ENCODE data around the gene SUPT4H1. TPM values are rescaled to one million over a fixed set of nuclear protein-coding genes. Genes with fewer than 3 reads are reported as not detected.
A peak's percentile ranks its signal among the peaks of the same experiment; 100 is the strongest.

The SUPT4H1 gene
- total and polyA plus RNA-seq, 10 donors = 37.8 to 106 (median 66.6) TPM

DNA sequence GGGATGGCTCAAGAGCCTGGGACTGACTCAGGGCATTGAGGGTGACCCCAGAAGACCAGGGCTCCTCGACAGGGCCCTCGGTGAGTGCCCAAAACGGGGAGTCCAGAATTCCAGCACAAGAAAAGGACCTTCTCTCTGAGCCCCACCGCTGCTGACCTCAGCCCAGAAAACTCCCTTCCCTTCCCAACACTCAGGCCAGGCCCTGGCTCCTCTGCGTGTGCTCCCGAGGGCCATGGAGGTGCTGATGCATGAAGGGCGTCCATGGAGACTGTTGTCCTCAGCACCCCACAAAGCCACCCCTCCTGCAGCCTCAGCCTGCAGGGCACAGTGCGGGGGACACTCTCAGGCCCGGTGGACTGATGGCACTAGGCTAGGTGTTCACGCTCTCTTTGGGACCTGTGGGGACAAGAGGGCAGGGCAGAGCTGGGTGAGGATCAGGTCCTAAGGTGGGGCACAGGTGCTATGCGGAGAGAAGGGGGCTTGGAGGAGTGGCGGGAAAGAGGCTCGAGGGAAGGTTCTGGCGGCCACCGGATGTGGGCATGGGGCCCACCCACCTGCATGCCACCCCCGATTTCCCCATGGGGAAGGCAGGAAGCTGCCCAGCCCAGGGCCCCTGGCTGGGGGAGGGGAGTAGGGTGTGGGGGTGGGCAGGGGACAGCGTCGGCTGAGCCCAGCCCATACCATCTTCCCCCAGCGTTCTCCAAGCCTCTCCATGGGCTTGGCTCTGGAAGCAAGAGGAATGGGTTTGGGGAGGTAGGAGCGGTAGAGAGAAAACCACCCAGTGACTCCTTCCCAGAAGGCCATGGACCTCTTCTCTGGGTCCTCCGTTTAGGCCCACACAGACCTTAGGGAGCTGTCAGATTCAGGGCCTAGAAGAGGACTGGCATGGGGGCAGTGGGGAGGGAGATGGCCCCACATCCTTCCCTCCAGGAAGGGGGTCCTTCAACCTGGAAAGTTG, 18.9 kb downstream of the SUPT4H1 start:
- no peaks in the 10 kb centered on the region for H3K27me3 ChIP-seq (replicated peaks in 1 of 7)
- WGBS, 5 donors = 13 to 49% (median 20%) methylated on average over 13 to 21 of the region's 21 CpGs
- intact Hi-C loops (cut with DNase I; ENCODE audit: low total_unique reads) = no loop called here
- peak; percentile 93 for DNase-seq
- H3K27ac ChIP-seq = peak overlapping the region; percentile 97 to 100 (median 99)
- H3K4me1 ChIP-seq = peaks cover 16 to 83% (median 67%) of the 10 kb centered on the region in 6 donors
- TF ChIP-seq POLR2A (IDR thresholded peaks at IDR 0.05) (no peak), POLR2AphosphoS5 (IDR thresholded peaks at IDR 0.05) (peak; percentile 73 to 84 (median 78))
- H3K9me3 ChIP-seq = no peaks in the 10 kb centered on the region
- peak overlapping the region; percentile 90 to 100 (median 96) for H3K4me3 ChIP-seq
- H3K36me3 ChIP-seq = peaks cover 0 to 24% (median 10%) of the 10 kb centered on the region in 6 donors

DNA sequence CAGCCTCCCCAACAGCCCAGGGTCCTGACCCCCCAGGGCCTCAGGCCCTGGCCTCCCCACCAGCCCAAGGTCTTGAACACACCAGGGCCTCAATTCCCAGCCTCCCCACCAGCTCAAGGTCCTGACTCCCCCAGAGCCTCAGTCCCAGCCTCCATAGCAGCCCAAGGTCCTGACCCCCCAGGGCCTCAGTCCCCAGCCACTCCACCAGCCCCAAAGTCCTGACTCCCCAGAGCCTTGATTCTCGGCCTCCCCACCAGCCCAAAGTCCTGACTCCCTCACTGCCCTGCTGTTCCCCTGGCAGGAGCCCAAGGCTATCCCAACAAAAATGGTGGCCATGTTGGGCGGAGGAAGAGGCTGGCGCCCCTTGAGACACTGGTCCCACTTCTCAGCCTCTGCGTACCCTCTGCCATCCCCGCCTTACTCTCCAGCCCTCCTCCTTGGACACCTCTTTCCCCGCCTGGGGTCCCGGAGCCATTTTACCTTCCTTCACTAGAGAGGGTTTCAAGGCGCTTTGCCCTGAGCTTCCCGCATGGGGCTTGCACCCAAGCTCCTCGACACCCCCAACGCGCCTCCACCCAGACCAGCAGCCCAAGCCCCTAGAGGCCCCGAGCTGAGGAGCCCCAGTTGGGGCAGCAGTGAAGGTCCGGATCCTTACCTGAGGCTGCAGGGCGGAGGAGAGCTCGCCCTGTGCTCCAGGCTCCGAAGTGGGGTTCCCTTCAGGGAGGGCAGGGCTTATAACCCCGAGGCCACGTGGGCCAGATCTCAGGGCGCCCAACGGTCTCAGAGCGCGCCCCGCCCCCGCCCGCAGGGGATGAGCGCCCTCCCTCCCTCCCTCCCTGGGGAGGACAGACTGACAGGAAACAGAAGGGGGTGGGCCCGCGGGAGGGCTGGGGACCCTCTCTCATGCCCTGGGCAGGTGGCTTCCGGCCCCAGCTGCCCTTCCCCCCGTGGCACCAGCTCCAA, 19.9 kb downstream of the SUPT4H1 start:
- H3K27me3 ChIP-seq (replicated peaks in 1 of 7) = peaks cover 0 to 8% (median 0%) of the 10 kb centered on the region in 7 donors
- H3K36me3 ChIP-seq = peaks cover 0 to 24% (median 10%) of the 10 kb centered on the region in 6 donors
- peak overlapping the region; percentile 90 to 100 (median 96) for H3K4me3 ChIP-seq
- WGBS, 5 donors = 22 to 39% (median 28%) methylated on average over 17 to 31 of the region's 31 CpGs
- TF ChIP-seq POLR2A (IDR thresholded peaks at IDR 0.05) (peak; percentile 99), POLR2AphosphoS5 (IDR thresholded peaks at IDR 0.05) (peak; percentile 100)
- TF ChIP-seq, protein P1, sequence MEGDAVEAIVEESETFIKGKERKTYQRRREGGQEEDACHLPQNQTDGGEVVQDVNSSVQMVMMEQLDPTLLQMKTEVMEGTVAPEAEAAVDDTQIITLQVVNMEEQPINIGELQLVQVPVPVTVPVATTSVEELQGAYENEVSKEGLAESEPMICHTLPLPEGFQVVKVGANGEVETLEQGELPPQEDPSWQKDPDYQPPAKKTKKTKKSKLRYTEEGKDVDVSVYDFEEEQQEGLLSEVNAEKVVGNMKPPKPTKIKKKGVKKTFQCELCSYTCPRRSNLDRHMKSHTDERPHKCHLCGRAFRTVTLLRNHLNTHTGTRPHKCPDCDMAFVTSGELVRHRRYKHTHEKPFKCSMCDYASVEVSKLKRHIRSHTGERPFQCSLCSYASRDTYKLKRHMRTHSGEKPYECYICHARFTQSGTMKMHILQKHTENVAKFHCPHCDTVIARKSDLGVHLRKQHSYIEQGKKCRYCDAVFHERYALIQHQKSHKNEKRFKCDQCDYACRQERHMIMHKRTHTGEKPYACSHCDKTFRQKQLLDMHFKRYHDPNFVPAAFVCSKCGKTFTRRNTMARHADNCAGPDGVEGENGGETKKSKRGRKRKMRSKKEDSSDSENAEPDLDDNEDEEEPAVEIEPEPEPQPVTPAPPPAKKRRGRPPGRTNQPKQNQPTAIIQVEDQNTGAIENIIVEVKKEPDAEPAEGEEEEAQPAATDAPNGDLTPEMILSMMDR (IDR thresholded peaks at IDR 0.05 in 8 of 11, conservative IDR thresholded peaks at IDR 0.05 in 3 of 11) = peak in 4 of 11 experiments; percentile 10 to 23 (median 17)
- DNase-seq = peak; percentile 99
- no peaks in the 10 kb centered on the region for H3K9me3 ChIP-seq
- peak overlapping the region; percentile 97 to 100 (median 99) for H3K27ac ChIP-seq
- H3K4me1 ChIP-seq = peaks cover 16 to 83% (median 67%) of the 10 kb centered on the region in 6 donors
- intact Hi-C loops (cut with DNase I; ENCODE audit: low total_unique reads) = no loop called here

DNA sequence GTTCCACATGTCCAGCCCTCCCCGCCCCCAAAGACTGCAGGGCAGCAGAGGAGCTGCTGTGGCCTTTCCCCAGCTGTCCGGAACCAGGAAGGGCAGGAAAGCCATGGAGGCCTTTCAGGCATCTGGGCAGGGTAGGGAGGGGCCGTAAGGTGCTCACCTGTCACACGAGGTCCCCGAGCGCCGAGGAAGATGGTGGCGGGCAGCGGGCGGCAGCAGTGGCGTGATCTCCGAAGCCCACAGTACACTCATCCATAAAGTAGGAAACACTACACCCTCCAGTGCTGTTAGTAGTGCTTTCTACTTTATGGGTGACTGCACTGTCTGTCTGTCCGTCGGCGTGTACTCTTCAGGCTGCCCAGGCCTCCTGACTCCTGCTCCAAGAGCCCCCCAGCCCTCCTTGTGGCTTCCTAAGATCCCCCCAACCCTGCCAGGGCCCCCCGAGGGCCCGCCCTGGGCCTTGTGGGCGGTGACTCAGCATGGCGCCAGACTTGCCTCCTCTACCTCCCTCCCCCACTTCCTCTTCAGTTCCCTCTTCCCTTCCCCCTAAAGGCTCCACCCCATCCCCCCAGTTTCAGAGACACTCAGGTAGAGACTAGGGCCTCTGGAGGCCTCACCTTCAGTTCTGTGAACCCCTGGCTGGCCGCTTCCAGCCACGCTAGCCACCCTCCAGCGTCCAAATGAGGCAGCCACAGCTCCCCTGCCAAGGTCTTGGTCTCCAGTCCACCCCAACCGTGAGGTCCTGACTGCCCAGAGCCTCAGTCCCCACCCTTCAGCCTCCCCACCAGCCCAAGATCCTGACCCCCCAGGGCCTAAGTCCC, 20.8 kb downstream of the SUPT4H1 start:
- 17 to 37% (median 27%) methylated on average over 23 of the region's 23 CpGs for whole genome bisulfite sequencing, 5 donors
- peak overlapping the region; percentile 90 to 100 (median 96) for H3K4me3 ChIP-seq

More for the DNA sequence above, 20.8 kb downstream of the SUPT4H1 start:
- H3K9me3 ChIP-seq = no peaks in the 10 kb centered on the region
- DNase-seq = peak; percentile 94
- TF ChIP-seq POLR2A (IDR thresholded peaks at IDR 0.05) (peak in 1 of 3 donors; percentile 39), POLR2AphosphoS5 (IDR thresholded peaks at IDR 0.05) (peak; percentile 42 to 78 (median 63))
- TF ChIP-seq, protein P1 (IDR thresholded peaks at IDR 0.05 in 8 of 11, conservative IDR thresholded peaks at IDR 0.05 in 3 of 11) = no peak
- peaks cover 0 to 8% (median 0%) of the 10 kb centered on the region in 7 donors for H3K27me3 ChIP-seq (replicated peaks in 1 of 7)
- H3K36me3 ChIP-seq = peaks cover 0 to 24% (median 10%) of the 10 kb centered on the region in 6 donors
- peaks cover 11 to 83% (median 66%) of the 10 kb centered on the region in 6 donors for H3K4me1 ChIP-seq
- intact Hi-C loops (cut with DNase I; ENCODE audit: low total_unique reads) = no loop called here
- peak overlapping the region; percentile 36 to 100 (median 99) for H3K27ac ChIP-seq

All from spleen (tissue), 11 donors.